A673 (cell line): ENCODE measurements around the gene CDC6.

ENCODE experiments used
- EZH2 ChIP-seq: fragments of 200-600 bp; sonication (generic); IDR thresholded peaks from 2 replicates; pipeline ENCODE4 v1.6.1; 2017; ENCODE audit warnings: borderline replicate concordance, low read depth, mild to moderate bottlenecking, mixed read lengths, antibody characterized with exemption, low read length; ENCODE audit not compliant: poor library complexity, severe bottlenecking
- TF ChIP-seq, protein P1 (sequence below): fragments of 300-800, 200-600 bp; sonication (generic); conservative IDR thresholded peaks from 2 replicates; pipeline ENCODE4 v1.5.1; 2017; ENCODE audit warnings: low read depth, mild to moderate bottlenecking, antibody characterized with exemption, low read length, moderate library complexity, mixed read lengths

GRCh38 chr17:40338941-40339649 is 51.4 kb downstream of the CDC6 start:
- TF ChIP-seq, protein P1, sequence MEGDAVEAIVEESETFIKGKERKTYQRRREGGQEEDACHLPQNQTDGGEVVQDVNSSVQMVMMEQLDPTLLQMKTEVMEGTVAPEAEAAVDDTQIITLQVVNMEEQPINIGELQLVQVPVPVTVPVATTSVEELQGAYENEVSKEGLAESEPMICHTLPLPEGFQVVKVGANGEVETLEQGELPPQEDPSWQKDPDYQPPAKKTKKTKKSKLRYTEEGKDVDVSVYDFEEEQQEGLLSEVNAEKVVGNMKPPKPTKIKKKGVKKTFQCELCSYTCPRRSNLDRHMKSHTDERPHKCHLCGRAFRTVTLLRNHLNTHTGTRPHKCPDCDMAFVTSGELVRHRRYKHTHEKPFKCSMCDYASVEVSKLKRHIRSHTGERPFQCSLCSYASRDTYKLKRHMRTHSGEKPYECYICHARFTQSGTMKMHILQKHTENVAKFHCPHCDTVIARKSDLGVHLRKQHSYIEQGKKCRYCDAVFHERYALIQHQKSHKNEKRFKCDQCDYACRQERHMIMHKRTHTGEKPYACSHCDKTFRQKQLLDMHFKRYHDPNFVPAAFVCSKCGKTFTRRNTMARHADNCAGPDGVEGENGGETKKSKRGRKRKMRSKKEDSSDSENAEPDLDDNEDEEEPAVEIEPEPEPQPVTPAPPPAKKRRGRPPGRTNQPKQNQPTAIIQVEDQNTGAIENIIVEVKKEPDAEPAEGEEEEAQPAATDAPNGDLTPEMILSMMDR = no peak
- TF ChIP-seq EZH2 = no peak
